Measurements from ENCODE around the gene EIF4H. TPM values are rescaled to one million over a fixed set of nuclear protein-coding genes. Genes with fewer than 3 reads are reported as not detected.
"Not testable (repeated sequence)": the region's sequence is repeated elsewhere in the genome, so short reads cannot be mapped to it uniquely, and the experiment has no call there.

Gene EIF4H
- total RNA-seq, 1 experiment from 2014 or later = 223 TPM

DNA sequence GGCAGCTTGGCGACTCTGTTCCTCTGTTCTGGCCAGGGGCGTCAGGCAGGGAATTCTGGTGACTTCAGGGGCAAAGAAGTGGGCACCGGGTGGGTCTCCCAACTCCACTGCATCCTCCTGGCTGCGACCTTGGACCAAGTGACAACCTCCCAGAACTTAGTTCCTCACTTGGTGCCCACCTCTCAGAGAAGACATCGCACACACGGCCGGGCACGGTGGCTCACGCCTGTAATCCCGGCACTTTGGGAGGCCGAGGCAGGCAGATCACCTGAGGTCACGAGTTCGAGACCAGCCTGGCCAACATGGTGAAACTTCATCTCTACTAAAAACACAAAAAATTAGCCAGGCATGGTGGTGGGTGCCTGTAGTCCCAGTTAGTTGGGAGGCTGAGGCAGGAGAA lies 50.8 kb downstream of the EIF4H start:
- DNase-seq (ENCODE audit: low spot score) = not testable (repeated sequence)

DNA sequence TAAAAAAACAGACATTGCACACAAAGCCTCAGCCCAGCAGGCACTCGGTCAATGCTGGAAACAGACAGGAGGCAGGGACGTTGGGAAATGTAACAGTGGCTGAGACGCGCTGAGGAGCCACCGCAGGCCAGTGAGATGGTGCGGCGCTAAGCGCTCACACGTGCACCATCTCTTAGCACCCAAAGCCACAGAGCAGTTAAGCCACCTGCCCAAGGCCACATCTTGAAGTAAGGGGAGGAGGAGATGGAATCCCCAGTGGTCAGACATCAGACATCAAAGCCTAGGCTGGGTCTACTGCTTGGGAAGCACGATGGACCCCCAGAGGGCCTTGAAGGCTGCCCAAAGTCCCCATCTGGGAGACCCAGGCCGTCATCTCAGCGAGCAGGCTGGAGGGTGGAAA lies 51.2 kb downstream of the EIF4H start:
- DNase-seq (ENCODE audit: low spot score) = no peak

DNA sequence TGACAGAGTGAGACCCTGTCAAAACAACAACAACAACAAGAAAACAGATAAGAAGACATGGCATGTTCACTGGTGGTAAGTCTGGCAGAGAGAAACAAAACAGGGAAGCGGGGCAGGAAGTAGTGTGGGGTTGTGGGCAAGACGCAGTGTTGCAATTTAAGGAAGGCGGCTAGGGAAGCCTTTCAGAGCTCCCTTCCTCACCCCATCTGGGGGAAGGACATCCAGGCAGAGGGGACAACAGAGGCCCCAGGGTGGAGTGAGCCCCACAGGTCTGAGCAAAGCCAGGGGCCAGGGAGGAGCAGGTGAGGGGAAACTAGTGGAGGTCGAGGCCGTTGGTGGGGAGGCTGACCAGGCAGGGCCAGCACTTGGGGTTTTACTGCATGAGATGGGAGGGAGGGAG lies 52.5 kb downstream of the EIF4H start:
- DNase-seq (ENCODE audit: low spot score) = no peak

DNA sequence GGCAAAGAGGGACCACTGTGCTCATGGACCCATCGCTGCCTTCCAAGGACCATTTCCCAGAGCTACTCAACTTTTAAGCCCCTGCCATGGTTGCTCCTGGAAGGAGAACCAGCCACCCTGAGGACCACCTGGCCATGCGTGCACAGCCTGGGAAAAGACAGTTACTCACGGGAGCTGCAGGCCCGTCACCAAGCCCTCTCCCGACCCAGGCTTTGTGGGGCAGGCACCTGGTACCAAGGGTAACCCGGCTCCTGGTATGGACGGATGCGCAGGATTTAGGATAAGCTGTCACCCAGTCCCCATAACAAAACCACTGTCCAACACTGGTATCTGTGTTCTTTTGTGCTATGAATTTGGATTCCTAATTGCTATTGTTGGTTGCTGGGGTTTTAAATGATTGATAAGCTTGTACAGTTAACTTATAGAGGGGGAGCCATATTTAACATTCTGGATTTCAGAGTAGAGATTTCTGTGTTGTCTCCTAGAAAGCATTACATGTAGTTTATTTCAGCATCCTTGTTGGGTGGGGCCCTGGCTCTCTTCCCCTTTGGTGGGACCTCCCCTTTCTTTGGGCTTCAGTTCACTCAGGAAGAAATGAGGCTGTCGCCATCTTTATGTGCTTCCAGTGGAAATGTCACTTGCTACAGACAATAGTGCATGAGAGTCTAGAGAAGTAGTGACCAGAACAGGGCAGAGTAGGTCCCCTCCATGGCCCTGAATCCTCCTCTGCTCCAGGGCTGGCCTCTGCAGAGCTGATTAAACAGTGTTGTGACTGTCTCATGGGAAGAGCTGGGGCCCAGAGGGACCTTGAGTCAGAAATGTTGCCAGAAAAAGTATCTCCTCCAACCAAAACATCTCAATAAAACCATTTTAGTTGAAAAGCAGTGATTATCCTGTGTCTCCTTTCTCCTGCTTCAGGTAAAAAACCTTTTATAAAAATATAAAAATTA lies 55.1 kb downstream of the EIF4H start:
- DNase-seq (ENCODE audit: low spot score) = no peak

DNA sequence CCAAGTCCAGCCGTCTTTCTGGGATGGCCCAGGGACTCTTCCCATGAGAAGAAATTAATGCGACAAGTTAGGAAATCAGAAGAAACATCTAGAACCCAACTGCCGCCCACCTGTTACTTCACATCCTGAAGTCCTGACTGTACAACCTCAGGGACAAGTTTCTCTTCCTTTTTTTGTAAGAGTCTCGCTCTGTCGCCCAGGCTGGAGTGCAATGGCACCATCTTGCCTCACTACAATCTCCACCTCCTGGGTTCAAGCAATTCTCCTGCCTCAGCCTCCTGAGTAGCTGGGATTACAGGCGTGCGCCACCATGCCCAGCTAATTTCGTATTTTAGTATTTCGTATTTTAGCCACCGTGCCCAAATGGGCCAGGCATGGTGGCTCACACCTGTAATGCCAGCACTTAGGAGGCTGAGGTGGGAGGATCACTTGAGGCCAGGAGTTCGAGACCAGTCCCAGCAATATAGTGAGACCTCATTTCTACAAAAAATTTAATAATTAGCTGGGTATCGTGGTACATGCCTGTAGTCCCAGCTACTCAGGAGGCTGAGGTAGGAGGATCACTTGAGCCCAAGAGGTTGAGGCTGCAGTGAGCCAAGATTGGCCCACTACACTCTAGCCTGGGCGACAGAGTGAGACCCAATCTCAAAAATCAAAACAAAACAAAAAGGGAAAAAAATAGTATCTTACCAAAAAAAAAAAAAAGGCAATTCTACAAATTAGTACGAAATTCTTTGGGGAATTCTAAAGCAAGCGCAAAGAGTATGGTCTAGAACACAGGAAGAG lies 56.5 kb downstream of the EIF4H start:
- DNase-seq (ENCODE audit: low spot score) = no peak

DNA sequence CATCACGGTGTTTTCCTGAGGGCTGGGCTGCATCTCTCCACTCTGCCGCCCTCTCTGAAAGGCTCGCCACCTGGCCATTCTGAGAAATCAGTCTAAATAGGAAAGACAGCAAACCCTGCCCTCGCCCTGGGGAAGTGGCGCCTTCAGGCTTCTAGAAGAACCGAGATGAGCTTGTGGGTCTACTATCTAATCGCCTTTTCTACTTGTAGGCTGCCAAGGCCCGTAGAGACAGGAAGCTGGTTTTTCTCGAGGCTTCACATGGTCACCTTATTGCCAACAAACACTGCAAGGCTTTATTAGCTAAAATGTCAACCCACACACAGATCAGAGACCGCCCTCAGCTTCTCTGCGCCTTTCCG lies 57.1 kb downstream of the EIF4H start:
- no peak for DNase-seq (ENCODE audit: low spot score)

DNA sequence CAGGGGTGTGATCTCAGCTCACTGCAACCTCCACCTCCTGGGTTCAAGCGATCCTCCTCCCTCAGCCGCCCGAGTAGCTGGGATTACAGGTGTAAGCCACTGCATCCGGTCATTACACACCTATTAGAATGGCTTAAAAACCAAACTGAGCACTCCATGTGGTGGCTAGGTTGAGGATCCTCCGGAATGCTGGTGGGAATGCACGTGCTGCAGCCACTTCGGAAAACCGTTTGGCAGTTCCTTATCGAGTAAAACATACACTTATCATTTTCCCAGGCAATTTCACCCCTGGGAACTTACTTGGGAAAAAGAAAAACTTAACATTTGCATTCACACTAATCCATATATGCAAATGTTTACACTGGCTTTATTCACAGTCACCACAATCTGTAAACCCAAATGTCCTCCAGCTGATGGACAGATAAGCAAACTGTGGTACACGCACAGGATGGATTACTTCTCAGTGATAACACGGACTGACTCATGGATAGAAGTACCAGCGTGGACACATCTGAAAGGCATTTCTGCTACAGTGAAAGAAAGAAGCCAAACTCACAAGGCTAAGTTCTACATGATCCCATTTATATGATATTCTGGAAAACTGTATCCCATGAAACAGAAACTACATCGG lies 59.6 kb downstream of the EIF4H start:
- peak; percentile 85 for DNase-seq (ENCODE audit: low spot score)

DNA sequence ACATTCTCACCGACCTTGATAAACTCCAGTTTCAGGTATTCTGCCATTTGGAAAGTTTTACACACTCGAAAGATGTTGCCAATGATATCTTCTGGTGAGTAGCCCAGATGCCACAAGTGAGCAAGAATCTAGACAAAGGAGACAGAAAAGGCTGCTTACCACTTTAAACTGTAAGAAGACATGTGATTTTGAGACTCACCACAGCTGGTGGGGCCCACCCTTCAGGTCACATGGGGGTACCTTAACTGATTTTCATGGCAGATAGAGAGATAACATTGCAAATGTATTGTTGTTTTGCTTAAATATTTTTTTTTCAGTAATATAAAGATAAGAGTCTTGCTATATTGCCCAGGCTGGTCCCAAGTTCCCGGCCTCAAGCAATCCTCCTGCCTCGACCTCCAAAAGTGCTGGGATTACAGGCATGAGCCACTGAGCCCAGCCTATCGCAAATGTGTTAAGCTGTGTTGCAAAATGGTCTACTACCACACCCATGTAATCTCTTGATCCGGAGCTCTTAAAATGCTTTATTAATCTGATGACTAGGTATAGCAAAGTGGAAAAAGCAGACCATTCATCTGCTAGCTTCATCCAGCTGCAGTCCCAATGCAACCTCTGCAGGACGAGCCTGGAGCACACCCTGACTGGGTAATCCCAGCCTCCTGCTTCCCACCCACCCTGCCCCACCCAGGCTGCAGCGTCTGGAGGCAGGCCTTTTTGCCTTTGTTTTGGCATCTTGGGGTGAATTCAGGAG lies 61.5 kb downstream of the EIF4H start:
- no peak for DNase-seq (ENCODE audit: low spot score)

DNA sequence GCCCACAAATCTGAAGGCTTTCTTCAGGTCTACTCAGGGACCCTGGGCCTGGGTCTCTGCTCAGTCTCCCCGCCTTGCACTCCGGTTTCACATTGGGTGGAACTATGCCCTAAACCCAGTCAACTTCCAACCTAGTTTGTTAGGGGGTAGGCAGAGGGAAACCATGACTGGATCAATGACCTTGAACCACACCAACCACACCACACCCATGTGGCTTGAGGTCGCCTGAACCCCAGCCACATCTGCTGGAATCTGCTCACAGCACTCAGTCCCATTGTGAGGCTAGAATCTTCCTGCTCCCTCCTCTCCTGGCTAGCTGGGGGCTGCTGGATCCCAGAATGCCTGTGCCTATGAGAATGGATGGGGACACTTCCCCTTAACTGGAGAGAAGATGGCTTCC lies 62.1 kb downstream of the EIF4H start:
- DNase-seq (ENCODE audit: low spot score) = no peak

DNA sequence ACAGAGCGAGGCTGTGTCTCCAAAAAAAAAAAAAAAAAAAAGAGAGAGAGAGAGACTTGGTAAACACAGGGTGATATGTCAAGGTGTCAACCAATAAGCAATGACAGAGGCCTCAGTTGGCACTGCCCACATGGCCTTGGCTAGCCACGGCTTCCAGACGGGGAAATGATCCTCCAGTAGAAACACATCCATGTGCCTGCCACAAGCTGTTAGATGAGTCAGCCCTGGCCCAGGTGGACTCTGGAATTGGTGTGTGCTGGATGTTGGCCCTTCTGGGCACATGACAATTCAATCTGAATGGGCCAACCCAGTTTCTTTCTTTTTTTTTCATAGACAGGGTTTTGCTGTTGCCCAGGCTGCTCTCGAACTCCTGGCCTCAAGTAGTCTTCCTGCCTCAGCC lies 66.3 kb downstream of the EIF4H start:
- no peak for DNase-seq (ENCODE audit: low spot score)

DNA sequence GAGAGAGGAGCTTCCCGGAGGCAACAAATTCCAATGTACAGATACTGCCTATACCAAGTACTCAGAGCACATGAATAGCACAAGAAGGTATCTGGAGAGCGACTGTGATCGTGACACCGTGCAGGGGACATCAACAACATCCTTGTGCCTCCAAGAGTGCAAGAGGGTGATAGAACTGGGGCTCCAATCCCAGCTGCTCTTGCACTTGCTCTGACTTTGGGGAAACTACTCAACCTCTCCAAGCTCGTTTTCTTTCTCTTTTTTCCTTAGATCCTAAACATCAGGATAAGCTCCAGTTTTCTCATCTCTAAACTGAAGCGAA lies 67.9 kb downstream of the EIF4H start:
- no peak for DNase-seq (ENCODE audit: low spot score)

DNA sequence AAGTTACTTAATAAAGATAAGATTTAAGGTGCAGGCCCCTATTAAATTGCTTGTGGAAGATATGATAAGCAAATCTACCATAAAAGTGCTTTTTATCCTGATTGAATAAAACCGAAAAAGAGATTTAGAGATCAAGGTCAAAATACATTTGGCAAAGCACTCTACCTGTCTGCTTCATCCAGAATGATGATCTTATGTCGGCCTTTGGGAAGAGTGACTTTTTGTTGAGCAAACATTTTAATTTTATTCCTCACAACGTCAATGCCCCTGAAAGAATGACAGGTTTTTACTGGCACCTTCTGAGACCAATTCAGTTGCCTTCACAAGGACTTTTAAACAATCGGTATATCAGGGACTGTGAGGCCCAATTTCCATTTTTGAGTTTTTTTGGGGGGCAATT lies 72.3 kb downstream of the EIF4H start:
- DNase-seq (ENCODE audit: low spot score) = no peak

Other genes with a start within 250 kb of the EIF4H start
- not detected in 2 replicates for gene ELN, start 146.2 kb upstream of the EIF4H start, total RNA-seq (2014; rRNA removed; shearing (Covaris generic))
- 44.0 and 47.6 TPM in 2 replicates for gene LIMK1, start 90.6 kb upstream of the EIF4H start, total RNA-seq (2014; rRNA removed; shearing (Covaris generic))
- gene LAT2, start 35.6 kb downstream of the EIF4H start, total RNA-seq (2014; rRNA removed; shearing (Covaris generic)) = not detected in 2 replicates
- 80.6 and 97.3 TPM in 2 replicates for gene RFC2, start 80.0 kb downstream of the EIF4H start, total RNA-seq (2014; rRNA removed; shearing (Covaris generic))
- gene CLIP2, start 115.1 kb downstream of the EIF4H start, total RNA-seq (2014; rRNA removed; shearing (Covaris generic)) = 10.6 and 18.0 TPM in 2 replicates

All from H4 (cell line).